Activated gamma-delta T cell (primary cell): ENCODE results near the gene MTHFD2L.
"Not testable (repeated sequence)": the region's sequence is repeated elsewhere in the genome, so short reads cannot be mapped to it uniquely, and the experiment has no call there.

Experiments used
- DNase-seq: peaks from one replicate; lab custom pipeline; 2025; lab: John Stamatoyannopoulos, UW

The MTHFD2L gene

DNA sequence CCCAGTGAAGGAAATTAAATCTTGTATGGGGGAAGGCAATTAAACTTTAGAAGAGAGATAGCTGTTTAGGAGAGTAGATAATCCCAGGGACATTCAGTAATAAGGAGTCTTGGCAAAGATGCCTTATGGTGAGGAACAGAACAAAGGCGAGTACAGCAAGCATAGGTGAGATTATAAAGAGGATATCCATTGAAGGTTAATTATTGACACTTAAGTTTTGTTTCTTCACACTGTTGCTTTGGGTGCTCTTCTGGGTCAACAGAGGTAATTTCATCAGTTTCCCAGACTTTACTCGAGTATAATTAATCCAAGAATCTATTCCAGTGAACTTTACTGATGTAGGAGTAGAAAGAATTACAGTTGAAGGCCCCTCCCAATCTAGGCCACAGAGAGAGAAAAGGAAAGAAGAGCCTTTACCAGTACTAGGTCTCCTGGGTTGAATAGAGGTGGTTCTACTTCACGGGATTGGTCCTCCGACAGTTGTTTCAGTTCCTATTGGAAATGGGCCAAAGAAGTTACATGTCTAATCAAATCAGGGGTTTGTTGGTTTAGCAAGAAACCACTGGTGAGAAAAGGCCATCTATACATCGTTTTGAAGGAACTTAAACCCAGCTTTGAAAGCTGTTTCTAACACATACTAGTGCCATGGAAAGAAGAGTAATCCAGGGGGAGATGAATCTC lies 177.6 kb downstream of the MTHFD2L start:
- DNase-seq = no peak

DNA sequence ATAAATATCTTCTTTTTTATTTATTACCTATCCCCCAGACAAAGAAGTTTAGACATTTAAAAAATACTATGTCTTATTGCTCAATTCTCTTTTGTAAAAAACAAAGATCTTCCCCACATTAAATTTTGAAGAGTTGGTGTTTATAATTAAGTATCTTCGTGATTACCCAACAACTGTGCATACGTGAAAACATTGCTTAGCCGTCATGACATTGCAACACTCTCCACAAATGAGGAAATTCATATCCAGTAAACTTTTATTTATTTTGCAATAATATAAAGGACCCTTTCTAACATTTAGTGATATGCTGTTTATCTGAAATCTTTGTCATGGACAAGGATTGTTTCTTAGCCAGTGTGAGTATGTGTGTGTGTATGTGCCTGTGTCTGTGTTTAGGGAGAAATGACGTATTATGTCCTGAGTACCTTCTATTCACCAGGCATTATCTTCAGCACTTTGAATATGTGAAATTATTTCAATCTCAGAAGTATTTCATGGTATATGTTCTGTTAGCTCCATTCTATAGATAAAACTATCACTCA lies 180.9 kb downstream of the MTHFD2L start:
- DNase-seq = no peak

DNA sequence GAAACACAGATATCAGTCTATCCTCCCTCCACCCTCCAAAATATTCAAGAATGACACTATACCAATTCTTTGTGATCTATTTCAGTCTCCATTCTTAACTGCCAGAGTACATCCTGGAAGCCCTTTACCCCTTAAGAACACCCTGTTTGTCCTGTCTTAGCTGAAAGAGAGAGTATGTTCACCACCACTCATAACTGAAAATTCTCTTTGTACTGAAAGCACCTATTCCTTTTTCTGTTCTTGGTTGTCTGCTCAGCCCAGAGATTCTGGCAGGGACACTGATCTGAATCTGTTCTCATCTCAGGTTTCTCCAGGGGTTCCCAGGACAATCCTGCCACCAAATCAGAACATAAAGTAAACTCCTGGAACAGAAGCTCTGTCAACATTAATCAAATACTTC lies 181.6 kb downstream of the MTHFD2L start:
- no peak for DNase-seq

DNA sequence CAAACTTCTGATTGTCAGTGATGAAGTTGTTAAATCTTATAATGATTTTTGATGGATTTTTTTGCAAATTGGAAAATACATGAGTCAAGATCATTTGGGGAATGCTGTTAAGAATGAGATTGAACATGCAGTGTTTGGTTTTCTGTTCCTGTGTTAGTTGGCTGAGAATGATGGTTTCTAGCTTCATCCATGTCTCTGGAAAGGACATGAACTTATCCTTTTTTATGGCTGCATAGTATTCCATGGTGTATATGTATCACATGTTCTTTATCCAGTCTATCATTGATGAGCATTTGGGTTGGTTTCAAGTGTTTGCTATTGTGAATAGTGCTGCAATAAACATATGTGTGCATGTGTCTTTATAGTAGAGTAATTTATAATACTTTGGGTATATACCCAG lies 182.5 kb downstream of the MTHFD2L start:
- DNase-seq = not testable (repeated sequence)

DNA sequence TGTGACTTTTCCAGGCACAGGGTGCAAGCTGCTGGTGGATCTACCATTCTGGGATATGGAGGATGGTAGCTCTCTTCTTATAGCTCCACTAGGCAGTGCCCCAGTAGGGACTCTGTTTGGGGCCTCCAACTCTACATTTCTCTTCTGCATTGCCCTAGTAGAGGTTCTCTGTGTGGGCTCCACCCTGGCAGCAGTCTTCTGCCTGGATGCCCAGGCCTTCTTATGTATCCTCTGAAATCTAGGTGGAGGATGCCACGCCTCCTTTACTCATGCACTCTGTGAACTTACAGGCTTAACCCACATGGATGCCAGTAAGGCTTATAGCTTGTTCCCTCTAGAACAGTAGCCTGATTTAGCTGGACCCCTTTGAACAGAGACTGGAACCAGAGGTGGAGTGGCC lies 186.1 kb downstream of the MTHFD2L start:
- DNase-seq = no peak
